ENCODE results near the gene CLK3. TPM values are rescaled to one million over a fixed set of nuclear protein-coding genes. Genes with fewer than 3 reads are reported as not detected.
"Not testable (repeated sequence)": the region's sequence is repeated elsewhere in the genome, so short reads cannot be mapped to it uniquely, and the experiment has no call there.

CLK3 gene
- total and polyA plus RNA-seq, 8 donors: 58.0 to 91.0 (median 80.3) TPM

- peaks cover 0 to 66% of the 10 kb centered on the region in 2 donors for H3K36me3 ChIP-seq
- ATAC-seq: peak; percentile 75
Observed at GRCh38 chr15:74593122-74593521, 22.5 kb upstream of the CLK3 start.

GRCh38 chr15:74594455-74594854 is 21.2 kb upstream of the CLK3 start:
- DNase-seq (no peak), ATAC-seq (no peak)
- H3K27me3 ChIP-seq: no peaks in the 10 kb centered on the region
- peaks cover 5 to 24% of the 10 kb centered on the region in 2 donors for H3K4me1 ChIP-seq
- peaks cover 0 to 65% of the 10 kb centered on the region in 2 donors for H3K36me3 ChIP-seq
- no peak for TF ChIP-seq CTCF (IDR thresholded peaks at IDR 0.05)
- intact Hi-C loops (cut with DNase I): no loop called here
- H3K4me3 ChIP-seq: no peak overlapping the region
- H3K27ac ChIP-seq: no peak overlapping the region
- H3K9me3 ChIP-seq: no peaks in the 10 kb centered on the region

More at GRCh38 chr15:74593122-74593521, 22.5 kb upstream of the CLK3 start:
- H3K27ac ChIP-seq: no peak overlapping the region
- no peaks in the 10 kb centered on the region for H3K27me3 ChIP-seq
- peak in 1 of 4 donors; percentile 50 for DNase-seq
- TF ChIP-seq CTCF (IDR thresholded peaks at IDR 0.05): no peak
- no peaks in the 10 kb centered on the region for H3K9me3 ChIP-seq
- intact Hi-C loops (cut with DNase I): no loop called here
- H3K4me1 ChIP-seq: peaks cover 5 to 26% of the 10 kb centered on the region in 2 donors
- H3K4me3 ChIP-seq: no peak overlapping the region

GRCh38 chr15:74595271-74595670 is 20.4 kb upstream of the CLK3 start:
- intact Hi-C loops (cut with DNase I): no loop called here
- no peak for TF ChIP-seq CTCF (IDR thresholded peaks at IDR 0.05)
- peaks cover 0 to 57% of the 10 kb centered on the region in 2 donors for H3K36me3 ChIP-seq

GRCh38 chr15:74596736-74597135 is 18.9 kb upstream of the CLK3 start:
- intact Hi-C loops (cut with DNase I); ATAC-seq; H3K27ac ChIP-seq; DNase-seq; H3K4me3 ChIP-seq; H3K27me3 ChIP-seq; H3K9me3 ChIP-seq: not testable (repeated sequence)
- Histone ChIP-seq H3K36me3 (peaks cover 0 to 42% of the 10 kb centered on the region in 2 donors), H3K4me1 (peaks cover 6 to 22% of the 10 kb centered on the region in 2 donors)

More at GRCh38 chr15:74595271-74595670, 20.4 kb upstream of the CLK3 start:
- ATAC-seq (no peak), DNase-seq (no peak)
- Histone ChIP-seq H3K4me1 (peaks cover 6 to 22% of the 10 kb centered on the region in 2 donors), H3K9me3 (no peaks in the 10 kb centered on the region), H3K27me3 (no peaks in the 10 kb centered on the region), H3K4me3 (no peak overlapping the region), H3K27ac (no peak overlapping the region)

- H3K9me3 ChIP-seq; H3K4me3 ChIP-seq; ATAC-seq; H3K27ac ChIP-seq; H3K27me3 ChIP-seq; DNase-seq; intact Hi-C loops (cut with DNase I): not testable (repeated sequence)
- peaks cover 6 to 22% of the 10 kb centered on the region in 2 donors for H3K4me1 ChIP-seq
- H3K36me3 ChIP-seq: peaks cover 0 to 37% of the 10 kb centered on the region in 2 donors
Observed at GRCh38 chr15:74597146-74597705, 18.4 kb upstream of the CLK3 start.

- Histone ChIP-seq H3K4me1 (peaks cover 6 to 22% of the 10 kb centered on the region in 2 donors), H3K9me3 (no peaks in the 10 kb centered on the region), H3K36me3 (peaks cover 0 to 27% of the 10 kb centered on the region in 2 donors), H3K4me3 (peak overlapping the region; percentile 61 to 71), H3K27ac (peak overlapping the region; percentile 86 to 88), H3K27me3 (no peaks in the 10 kb centered on the region)
- intact Hi-C loops (cut with DNase I): no loop called here
- no peak for TF ChIP-seq CTCF (IDR thresholded peaks at IDR 0.05)
- peak; percentile 98 for ATAC-seq
- DNase-seq: peak; percentile 89 to 96 (median 94)
Observed at GRCh38 chr15:74598126-74598842, 17.4 kb upstream of the CLK3 start.

Data from left lung (tissue), 10 donors.